Posterior cingulate gyrus (tissue), 11 donors: ENCODE results near the gene ANXA2R.
"Not testable (repeated sequence)": the region's sequence is repeated elsewhere in the genome, so short reads cannot be mapped to it uniquely, and the experiment has no call there.

Experiments
- DNase-seq, 10 donors: peaks; one replicate each; pipeline versions ENCODE4 v3.0.0 to v3.0.0-alpha.2; 2020 to 2021; ENCODE audit warnings: mixed read lengths in 3 of 10
- intact Hi-C: fragments of 100-400 bp; cut with DNase I; formaldehyde crosslinking; loops from one replicate; pipeline ENCODE4 v1.15.1; 2023

Gene ANXA2R

GRCh38 chr5:43063721-43064171 lies 23.6 kb upstream of the ANXA2R start:
- no peak for DNase-seq
- intact Hi-C loops, result loop anchor here (10.0 kb wide), 2 partner anchors 241 to 421 kb away; partner anchors contain the start of gene TMEM267

GRCh38 chr5:43061352-43062075 lies 21.4 kb upstream of the ANXA2R start:
- intact Hi-C loops, result loop anchor here (10.0 kb wide), 2 partner anchors 243 to 423 kb away; partner anchors contain the start of gene TMEM267

GRCh38 chr5:43060020-43060419 lies 19.9 kb upstream of the ANXA2R start:
- intact Hi-C loops, result loop anchor here (10.0 kb wide), 2 partner anchors 245 to 425 kb away; partner anchors contain the start of gene TMEM267

More at GRCh38 chr5:43061352-43062075, 21.4 kb upstream of the ANXA2R start:
- no peak for DNase-seq

GRCh38 chr5:43055098-43055497 lies 15.0 kb upstream of the ANXA2R start:
- intact Hi-C loops, DNase-seq: not testable (repeated sequence)

More at GRCh38 chr5:43060020-43060419, 19.9 kb upstream of the ANXA2R start:
- not testable (repeated sequence) for DNase-seq

- DNase-seq, result no peak
- intact Hi-C loops, result no loop called here
Observed at GRCh38 chr5:43051684-43052083, 11.6 kb upstream of the ANXA2R start.

GRCh38 chr5:43050384-43050783 lies 10.3 kb upstream of the ANXA2R start:
- DNase-seq, result no peak
- intact Hi-C loops, result no loop called here

- no peak for DNase-seq
- intact Hi-C loops, result no loop called here
Observed at GRCh38 chr5:43049236-43049635, 9.1 kb upstream of the ANXA2R start.

- intact Hi-C loops, result no loop called here
Observed at GRCh38 chr5:43046474-43046873, 6.4 kb upstream of the ANXA2R start.

GRCh38 chr5:43045236-43045635 lies 5.1 kb upstream of the ANXA2R start:
- intact Hi-C loops, result no loop called here
- no peak for DNase-seq

More at GRCh38 chr5:43046474-43046873, 6.4 kb upstream of the ANXA2R start:
- DNase-seq, result no peak

GRCh38 chr5:43044181-43044914 lies 4.2 kb upstream of the ANXA2R start:
- intact Hi-C loops, result loop anchor here (5.0 kb wide), 1 partner anchor 92 kb away; no protein-coding TSS in a partner anchor

GRCh38 chr5:43043400-43043756 lies 3.3 kb upstream of the ANXA2R start:
- intact Hi-C loops, result loop anchor here (5.0 kb wide), 1 partner anchor 91 kb away; no protein-coding TSS in a partner anchor
- DNase-seq, result no peak

More at GRCh38 chr5:43044181-43044914, 4.2 kb upstream of the ANXA2R start:
- no peak for DNase-seq

GRCh38 chr5:43042626-43043399 lies 2.7 kb upstream of the ANXA2R start:
- intact Hi-C loops, result loop anchor here (1.0 to 5.0 kb wide), 2 partner anchors 23 to 91 kb away; no protein-coding TSS in a partner anchor
- DNase-seq, result peak in 6 of 10 donors; percentile 34 to 91 (median 74)

GRCh38 chr5:43042176-43042625 lies 2.1 kb upstream of the ANXA2R start:
- DNase-seq, result peak in 2 of 10 donors; percentile 33 to 79
- intact Hi-C loops, result loop anchor here (1.0 to 5.0 kb wide), 2 partner anchors 24 to 90 kb away; no protein-coding TSS in a partner anchor

- intact Hi-C loops, result loop anchor here (1.0 to 5.0 kb wide), 2 partner anchors 25 to 89 kb away; no protein-coding TSS in a partner anchor
- DNase-seq, result peak in 4 of 10 donors; percentile 42 to 91 (median 74)
Observed at GRCh38 chr5:43041669-43042175, 1.6 kb upstream of the ANXA2R start.

- no peak for DNase-seq
- intact Hi-C loops, result loop anchor here (5.0 kb wide), 1 partner anchor 89 kb away; no protein-coding TSS in a partner anchor
Observed at GRCh38 chr5:43041110-43041668, 1.1 kb upstream of the ANXA2R start.

GRCh38 chr5:43039471-43040286 lies 440 bp downstream of the ANXA2R start:
- DNase-seq, result peak in 4 of 10 donors; percentile 28 to 88 (median 66)
- intact Hi-C loops, result loop anchor here (1.0 to 5.0 kb wide), 2 partner anchors 44 to 87 kb away; no protein-coding TSS in a partner anchor

GRCh38 chr5:43039152-43039470 lies 1.0 kb downstream of the ANXA2R start:
- intact Hi-C loops, result no loop called here

GRCh38 chr5:43038496-43038989 lies 1.6 kb downstream of the ANXA2R start:
- intact Hi-C loops, result no loop called here
- no peak for DNase-seq

More at GRCh38 chr5:43039152-43039470, 1.0 kb downstream of the ANXA2R start:
- DNase-seq, result no peak
